HepG2 (cell line): ENCODE measurements around the gene STK10. TPM values are rescaled to one million over a fixed set of nuclear protein-coding genes. Genes with fewer than 3 reads are reported as not detected.

Source experiments
- ATAC-seq: fragments of 200-7000 bp; cut with Tn5 transposase; 3 replicates; pipeline ENCODE4 v1.9.1; 2020; ENCODE audit warnings: mild to moderate bottlenecking, moderate library complexity
- BruUV-seq: library from RNA; stranded (reverse); fragments of 400-500 nt; replicated peaks from 2 replicates; lab custom pipeline; 2021; lab: Mats Ljungman, UMichigan
- CTCF ChIA-PET: fragments of 300-600 bp; formaldehyde crosslinking; extraction: SDS; loops from one replicate; lab custom pipeline; 2021; ENCODE audit warnings: low total read pairs, inconsistent platforms, low intra/inter-chr PET ratio; lab: Yijun Ruan, JAX
- POLR2A ChIA-PET: fragments of 350-600 bp; sonication (Branson Sonifier 250); formaldehyde crosslinking; loops from one replicate; lab custom pipeline; 2020; ENCODE audit warnings: antibody characterized with exemption, inconsistent platforms; lab: Yijun Ruan, JAX
- DNase-seq: peaks from one replicate; pipeline ENCODE4 v3.0.0-alpha.2; 2015; ENCODE audit warnings: low spot score
- FAIRE-seq: peaks from 3 replicates; lab custom pipeline; 2011; peaks lifted over from hg19 to GRCh38; lab: Jason Lieb, UNC
- H2AFZ ChIP-seq: one replicate; pipeline ENCODE4 v1.6.1; 2011; ENCODE audit warnings: low read length, inconsistent platforms
- H3K27ac ChIP-seq: fragments of 300-600 bp; 3 replicates; pipeline ENCODE4 v1.8.0; 2011; ENCODE audit warnings: mixed run types, mild to moderate bottlenecking, mixed read lengths, low read length, inconsistent platforms; ENCODE audit not compliant: insufficient read depth; ENCODE audit errors: extremely low read length
- H3K27me3 ChIP-seq, 2 experiments: fragments of 200-600 bp in 1 of 2; 2 replicates in 1 of 2; 3 replicates in 1 of 2; pipeline versions ENCODE4 v1.6.0 to v1.8.0; 2011; ENCODE audit warnings: low read length in 2 of 2, mild to moderate bottlenecking in 2 of 2, moderate library complexity in 2 of 2, inconsistent platforms in 1 of 2; ENCODE audit not compliant: insufficient read depth in 2 of 2, control insufficient read depth in 1 of 2
- H3K36me3 ChIP-seq, 2 experiments: fragments of 200-600 bp in 1 of 2; replicated peaks in 1 of 2; 2 replicates in 1 of 2; 3 replicates in 1 of 2; pipeline versions ENCODE4 v1.5.1 to v1.8.0; 2011; ENCODE audit warnings: low read length in 2 of 2, inconsistent platforms in 1 of 2; ENCODE audit not compliant: insufficient read depth in 2 of 2, control insufficient read depth in 1 of 2
- H3K4me1 ChIP-seq: 2 replicates; pipeline ENCODE4 v1.5.1; 2012; ENCODE audit warnings: low read length, inconsistent platforms; ENCODE audit not compliant: insufficient read depth
- H3K4me2 ChIP-seq: 2 replicates; pipeline ENCODE4 v1.6.0; 2011; ENCODE audit warnings: low read depth, low read length, inconsistent platforms
- H3K4me3 ChIP-seq, 3 experiments: fragments of 200-600 bp in 1 of 3; sonication (generic), shearing (Covaris generic) in 1 of 3; replicated peaks in 1 of 3; 2 replicates each; pipeline ENCODE4 v1.5.1; 2011 to 2016; ENCODE audit warnings: low read length in 3 of 3, inconsistent platforms in 2 of 3, low read depth in 2 of 3, mild to moderate bottlenecking in 2 of 3, control low read depth in 1 of 3, mixed read lengths in 1 of 3; ENCODE audit not compliant: insufficient read depth in 1 of 3
- H3K79me2 ChIP-seq: one replicate; pipeline ENCODE4 v1.6.1; 2011; ENCODE audit warnings: low read length, inconsistent platforms; ENCODE audit not compliant: insufficient read depth
- H3K9ac ChIP-seq: 2 replicates; pipeline ENCODE4 v1.6.0; 2011; ENCODE audit warnings: mild to moderate bottlenecking, low read depth, low read length, inconsistent platforms; ENCODE audit not compliant: insufficient read depth
- H3K9me3 ChIP-seq: 2 replicates; pipeline ENCODE4 v1.5.1; 2012; ENCODE audit warnings: mild to moderate bottlenecking, low read length
- H4K20me1 ChIP-seq: 2 replicates; pipeline ENCODE4 v1.6.0; 2011; ENCODE audit warnings: inconsistent platforms, mild to moderate bottlenecking, low read length, moderate library complexity; ENCODE audit not compliant: insufficient read depth
- GLI4 ChIP-seq: sonication (generic); formaldehyde crosslinking; IDR thresholded peaks from 2 replicates; pipeline ENCODE4 v1.5.1; 2020; ENCODE audit warnings: missing genetic modification reagents, mild to moderate bottlenecking, moderate library complexity, borderline replicate concordance
- HMG20A ChIP-seq: IDR thresholded peaks from 2 replicates; pipeline ENCODE4 v1.6.1; 2016; ENCODE audit warnings: borderline replicate concordance
- RARG ChIP-seq: sonication (generic); formaldehyde crosslinking; IDR thresholded peaks from 2 replicates; pipeline ENCODE4 v1.4.0; 2020; ENCODE audit warnings: low read depth, mild to moderate bottlenecking, missing genetic modification reagents
- RXRA ChIP-seq: sonication (generic); formaldehyde crosslinking; IDR thresholded peaks from 2 replicates; pipeline ENCODE4 v1.5.1; 2020; ENCODE audit warnings: missing genetic modification reagents
- ZC3H4 ChIP-seq: sonication (generic); formaldehyde crosslinking; IDR thresholded peaks from 2 replicates; pipeline ENCODE4 v1.4.0; 2020; ENCODE audit warnings: missing genetic modification reagents, borderline replicate concordance
- ZNF333 ChIP-seq: sonication (generic); formaldehyde crosslinking; IDR thresholded peaks from 2 replicates; pipeline ENCODE4 v1.4.0; 2020; ENCODE audit warnings: mild to moderate bottlenecking, missing genetic modification reagents, borderline replicate concordance
- ZSCAN12 ChIP-seq: sonication (generic); formaldehyde crosslinking; IDR thresholded peaks from 2 replicates; pipeline ENCODE4 v1.9.0; 2021; ENCODE audit warnings: mild to moderate bottlenecking, missing genetic modification reagents
- WGBS: methylation state at CpG from one replicate; pipeline ENCODE4 v1.1.6; 2017; ENCODE audit warnings: low lambda C conversion rate; 5-methylcytosine and 5-hydroxymethylcytosine counted together
- in situ Hi-C: cut with HindIII; loops from 2 replicates; pipeline ENCODE4 v1.10.0; 2017; ENCODE audit warnings: low pct_unique_long_range_greater_than_20kb; ENCODE audit not compliant: extremely low pct_ligation_motif_present
- intact Hi-C: fragments of 100-400 bp; cut with micrococcal nuclease; formaldehyde crosslinking; loops from one replicate; pipeline ENCODE4 v1.10.0; 2022; ENCODE audit not compliant: unreplicated experiment
- polyA plus RNA-seq, 8 experiments: library from polyadenylated mRNA; depleted of rRNA in 3 of 8; stranded (reverse) in 7 of 8; unstranded in 1 of 8; fragments of >200 nt; fragmentation: Illumina TruSeq in 4 of 8; extraction: Trizol in 4 of 8; gene quantifications; 2 replicates each; pipeline versions ENCODE4 v1.2.1 to v1.2.3, GENCODE V29; 2011 to 2016; ENCODE audit warnings: low read depth in 4 of 8, missing spikeins in 1 of 8, mixed read lengths in 1 of 8; ENCODE audit not compliant: insufficient read depth in 1 of 8
- total RNA-seq, 5 experiments: library from RNA; depleted of rRNA; stranded (reverse); fragments of >200 nt; fragmentation: Illumina TruSeq; extraction: Trizol; gene quantifications; 2 replicates each; pipeline ENCODE4 v1.2.3, GENCODE V29; 2016; ENCODE audit warnings: low read depth in 1 of 5
- TF ChIP-seq, protein P1 (sequence below): sonication (generic); formaldehyde crosslinking; IDR thresholded peaks from 2 replicates; pipeline ENCODE4 v1.5.0; 2020; ENCODE audit warnings: missing genetic modification reagents

Gene STK10
- total and polyA plus RNA-seq, 2 of the 13 experiments (the other 11 are each of a cell fraction or from before 2014, with no cell fraction given), result 7.0 to 7.2 TPM

GRCh38 chr5:172110260-172110815 lies 77.7 kb downstream of the STK10 start (continued):
- TF ChIP-seq, protein P1, sequence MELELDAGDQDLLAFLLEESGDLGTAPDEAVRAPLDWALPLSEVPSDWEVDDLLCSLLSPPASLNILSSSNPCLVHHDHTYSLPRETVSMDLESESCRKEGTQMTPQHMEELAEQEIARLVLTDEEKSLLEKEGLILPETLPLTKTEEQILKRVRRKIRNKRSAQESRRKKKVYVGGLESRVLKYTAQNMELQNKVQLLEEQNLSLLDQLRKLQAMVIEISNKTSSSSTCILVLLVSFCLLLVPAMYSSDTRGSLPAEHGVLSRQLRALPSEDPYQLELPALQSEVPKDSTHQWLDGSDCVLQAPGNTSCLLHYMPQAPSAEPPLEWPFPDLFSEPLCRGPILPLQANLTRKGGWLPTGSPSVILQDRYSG (CRISPR knock-in tag), result no peak
- TF ChIP-seq GLI4 (CRISPR knock-in tag) (no peak), RARG (CRISPR knock-in tag) (no peak), ZNF333 (CRISPR knock-in tag) (no peak), RXRA (CRISPR knock-in tag) (no peak)

- TF ChIP-seq HMG20A (no peak), ZSCAN12 (CRISPR knock-in tag) (no peak), ZC3H4 (CRISPR knock-in tag) (no peak)
- no peak overlapping the region for H2AFZ ChIP-seq
- H3K79me2 ChIP-seq, result no peaks in the 10 kb centered on the region
- in situ Hi-C loops, result loop anchor here (5.0 to 10.0 kb wide), 2 partner anchors 78 to 175 kb away; partner anchors contain the start of genes STK10 and UBTD2
- no peak overlapping the region for H3K27ac ChIP-seq
- H3K4me2 ChIP-seq, result no peak overlapping the region
- 90% methylated on average over 7 of the region's 8 CpGs for WGBS
- no peaks in the 10 kb centered on the region for H4K20me1 ChIP-seq
- no TSS peak for BruUV-seq
- FAIRE-seq (no peak), ATAC-seq (no peak), DNase-seq (no peak)
- ChIA-PET CTCF (no interaction called here), POLR2A (no interaction called here)
- no peaks in the 10 kb centered on the region for H3K9me3 ChIP-seq
- peaks cover 0 to 2% of the 10 kb centered on the region in 2 experiments; a peak in 1 of 5 replicates for H3K36me3 ChIP-seq
- no peak overlapping the region for H3K4me3 ChIP-seq
- no peak overlapping the region for H3K9ac ChIP-seq
- intact Hi-C loops, result no loop called here
- no peaks in the 10 kb centered on the region for H3K27me3 ChIP-seq
- H3K4me1 ChIP-seq, result 0 out of 2 replicates have a peak, but pooled peaks cover 10% of the 10 kb centered on the region
Observed at GRCh38 chr5:172109749-172110148, 78.3 kb downstream of the STK10 start.
